ENCODE results near the gene MIOS.

Gene MIOS

GRCh38 chr7:7524121-7524520 is 42.6 kb upstream of the MIOS start:
- no peak overlapping the region for H3K4me3 ChIP-seq (ENCODE audit: low read depth, low read length)
- DNase-seq (ENCODE audit: low read depth): no peak
- TF ChIP-seq CTCF (IDR thresholded peaks at IDR 0.05; ENCODE audit: low read depth, low read length, missing control alignments): no peak
- in situ Hi-C loops (cut with HindIII; ENCODE audit: low sequenced_read_pairs): no loop called here

- no peak overlapping the region for H3K4me3 ChIP-seq (ENCODE audit: low read depth, low read length)
- in situ Hi-C loops (cut with HindIII; ENCODE audit: low sequenced_read_pairs): no loop called here
- TF ChIP-seq CTCF (IDR thresholded peaks at IDR 0.05; ENCODE audit: low read depth, low read length, missing control alignments): no peak
- no peak for DNase-seq (ENCODE audit: low read depth)
Observed at GRCh38 chr7:7526006-7526405, 40.7 kb upstream of the MIOS start.

GRCh38 chr7:7527047-7527446 is 39.6 kb upstream of the MIOS start:
- in situ Hi-C loops (cut with HindIII; ENCODE audit: low sequenced_read_pairs): no loop called here
- no peak for TF ChIP-seq CTCF (IDR thresholded peaks at IDR 0.05; ENCODE audit: low read depth, low read length, missing control alignments)
- H3K4me3 ChIP-seq (ENCODE audit: low read depth, low read length): no peak overlapping the region
- no peak for DNase-seq (ENCODE audit: low read depth)

GRCh38 chr7:7529328-7529727 is 37.4 kb upstream of the MIOS start:
- H3K4me3 ChIP-seq (ENCODE audit: low read depth, low read length): no peak overlapping the region
- no peak for DNase-seq (ENCODE audit: low read depth)
- in situ Hi-C loops (cut with HindIII; ENCODE audit: low sequenced_read_pairs): no loop called here
- TF ChIP-seq CTCF (IDR thresholded peaks at IDR 0.05; ENCODE audit: low read depth, low read length, missing control alignments): no peak

GRCh38 chr7:7533831-7534430 is 32.8 kb upstream of the MIOS start:
- no peak overlapping the region for H3K4me3 ChIP-seq (ENCODE audit: low read depth, low read length)
- in situ Hi-C loops (cut with HindIII; ENCODE audit: low sequenced_read_pairs): loop anchor here (10.0 kb wide), 1 partner anchor 109 kb away; no protein-coding TSS in a partner anchor
- DNase-seq (ENCODE audit: low read depth): no peak
- TF ChIP-seq CTCF (IDR thresholded peaks at IDR 0.05; ENCODE audit: low read depth, low read length, missing control alignments): no peak

- in situ Hi-C loops (cut with HindIII; ENCODE audit: low sequenced_read_pairs): loop anchor here (10.0 kb wide), 1 partner anchor 111 kb away; no protein-coding TSS in a partner anchor
- no peak within 1 kb of the TSS for H3K4me3 ChIP-seq (ENCODE audit: low read depth, low read length)
- peak; percentile 16 for DNase-seq (ENCODE audit: low read depth)
- no peak for TF ChIP-seq CTCF (IDR thresholded peaks at IDR 0.05; ENCODE audit: low read depth, low read length, missing control alignments)
Observed at GRCh38 chr7:7535691-7536090, 31.0 kb upstream of the MIOS start, which contains the start of gene COL28A1. Gene COL28A1 (minus strand): TSS chr7:7535873. CDS start chr7:7532875, 2,998 bp downstream.
